GM12891 (cell line): ENCODE measurements around the gene SEMA4D.

Experiments used
- POLR2A ChIP-seq: IDR thresholded peaks from 2 replicates; pipeline ENCODE4 v1.6.1; 2011; ENCODE audit warnings: low read depth, low read length, control low read depth
- POLR2AphosphoS5 ChIP-seq: IDR thresholded peaks from 2 replicates; pipeline ENCODE4 v1.6.1; 2011; ENCODE audit warnings: low read depth, low read length, control low read depth

GRCh38 chr9:89538871-89539270, 41.0 kb upstream of the SEMA4D start:
- TF ChIP-seq POLR2A (no peak), POLR2AphosphoS5 (no peak)
